ENCODE measurements around the gene PSME3IP1.
"Not testable (repeated sequence)": the region's sequence is repeated elsewhere in the genome, so short reads cannot be mapped to it uniquely, and the experiment has no call there.

Gene PSME3IP1

GRCh38 chr16:57209780-57210179, 23.9 kb upstream of the PSME3IP1 start:
- H3K4me3 ChIP-seq (replicated peaks; ENCODE audit: low read depth, low read length) = no peak overlapping the region
- TF ChIP-seq CTCF (IDR thresholded peaks at IDR 0.05; ENCODE audit: low read depth, low read length, missing control alignments) = no peak
- no peak for DNase-seq (ENCODE audit: extremely low read depth, low read depth)

- DNase-seq (ENCODE audit: extremely low read depth, low read depth) = no peak
- no peak overlapping the region for H3K4me3 ChIP-seq (replicated peaks; ENCODE audit: low read depth, low read length)
- no peak for TF ChIP-seq CTCF (IDR thresholded peaks at IDR 0.05; ENCODE audit: low read depth, low read length, missing control alignments)
Observed at GRCh38 chr16:57208926-57209325, 23.1 kb upstream of the PSME3IP1 start.

GRCh38 chr16:57204675-57205074, 18.8 kb upstream of the PSME3IP1 start:
- no peak overlapping the region for H3K4me3 ChIP-seq (replicated peaks; ENCODE audit: low read depth, low read length)
- TF ChIP-seq CTCF (IDR thresholded peaks at IDR 0.05; ENCODE audit: low read depth, low read length, missing control alignments) = no peak
- DNase-seq (ENCODE audit: extremely low read depth, low read depth) = no peak

GRCh38 chr16:57203451-57203850, 17.6 kb upstream of the PSME3IP1 start:
- DNase-seq (ENCODE audit: extremely low read depth, low read depth) = no peak
- H3K4me3 ChIP-seq (replicated peaks; ENCODE audit: low read depth, low read length) = no peak overlapping the region
- TF ChIP-seq CTCF (IDR thresholded peaks at IDR 0.05; ENCODE audit: low read depth, low read length, missing control alignments) = no peak

- no peak for DNase-seq (ENCODE audit: extremely low read depth, low read depth)
- H3K4me3 ChIP-seq (replicated peaks; ENCODE audit: low read depth, low read length) = no peak overlapping the region
- no peak for TF ChIP-seq CTCF (IDR thresholded peaks at IDR 0.05; ENCODE audit: low read depth, low read length, missing control alignments)
Observed at GRCh38 chr16:57202095-57202886, 16.5 kb upstream of the PSME3IP1 start.

GRCh38 chr16:57200926-57201325, 15.1 kb upstream of the PSME3IP1 start:
- DNase-seq (ENCODE audit: extremely low read depth, low read depth) = not testable (repeated sequence)

GRCh38 chr16:57200321-57200720, 14.5 kb upstream of the PSME3IP1 start:
- not testable (repeated sequence) for H3K4me3 ChIP-seq (replicated peaks; ENCODE audit: low read depth, low read length); DNase-seq (ENCODE audit: extremely low read depth, low read depth)

More at GRCh38 chr16:57200926-57201325, 15.1 kb upstream of the PSME3IP1 start:
- not testable (repeated sequence) for H3K4me3 ChIP-seq (replicated peaks; ENCODE audit: low read depth, low read length)

GRCh38 chr16:57196753-57197152, 10.9 kb upstream of the PSME3IP1 start:
- no peak for DNase-seq (ENCODE audit: extremely low read depth, low read depth)
- no peak overlapping the region for H3K4me3 ChIP-seq (replicated peaks; ENCODE audit: low read depth, low read length)
- TF ChIP-seq CTCF (IDR thresholded peaks at IDR 0.05; ENCODE audit: low read depth, low read length, missing control alignments) = no peak

All from HFF-Myc (cell line).